Measurements from ENCODE around the gene S100A14.
A peak's percentile ranks its signal among the peaks of the same experiment; 100 is the strongest.

S100A14 gene

GRCh38 chr1:153613406-153613805 lies 2.7 kb downstream of the S100A14 start:
- H3K18ac ChIP-seq (ENCODE audit: low read length), result no peak overlapping the region
- no peak overlapping the region for H3K4me3 ChIP-seq (ENCODE audit: low read length)
- no peak overlapping the region for H2AK5ac ChIP-seq (ENCODE audit: low read length)
- H3K36me3 ChIP-seq (ENCODE audit: control insufficient read depth, insufficient read depth, low read length), result no peaks in the 10 kb centered on the region
- H3K27me3 ChIP-seq (ENCODE audit: insufficient read depth, low read length, poor library complexity), result no peaks in the 10 kb centered on the region
- no peak overlapping the region for H2BK120ac ChIP-seq (ENCODE audit: low read depth, low read length)
- peaks cover 7% of the 10 kb centered on the region for H3K4me1 ChIP-seq (ENCODE audit: control insufficient read depth, low read depth, low read length)
- H2BK5ac ChIP-seq (ENCODE audit: low read length), result no peak overlapping the region
- no peak overlapping the region for H3K9ac ChIP-seq (ENCODE audit: low read length)
- H3K23ac ChIP-seq (ENCODE audit: low read length), result no peak overlapping the region
- no peak for DNase-seq
- no peaks in the 10 kb centered on the region for H3K79me2 ChIP-seq (ENCODE audit: control insufficient read depth, insufficient read depth, low read length)
- WGBS (ENCODE audit: extremely low coverage, insufficient coverage, low lambda C conversion rate), result no CpG with 5 or more reads among the region's 5 CpGs
- H4K8ac ChIP-seq (ENCODE audit: low read depth, low read length), result no peak overlapping the region
- peak overlapping the region; percentile 31 for H3K56ac ChIP-seq (ENCODE audit: low read length)
- no peak overlapping the region for H3K4ac ChIP-seq (ENCODE audit: low read depth, low read length)
- no peak overlapping the region for H3K27ac ChIP-seq (ENCODE audit: low read depth, low read length)
- no peaks in the 10 kb centered on the region for H3K79me1 ChIP-seq (ENCODE audit: low read length)
- H3K4me2 ChIP-seq (ENCODE audit: low read length), result no peak overlapping the region
- no peak overlapping the region for H4K5ac ChIP-seq (ENCODE audit: low read length)
- no peak overlapping the region for H2BK15ac ChIP-seq (replicated peaks; ENCODE audit: low read depth)

- Histone ChIP-seq H3K36me3 (ENCODE audit: control insufficient read depth, insufficient read depth, low read length) (no peaks in the 10 kb centered on the region), H3K56ac (ENCODE audit: low read length) (peak within 1 kb of the TSS; percentile 85), H3K4me3 (ENCODE audit: low read length) (no peak within 1 kb of the TSS), H4K5ac (ENCODE audit: low read length) (no peak within 1 kb of the TSS), H3K9ac (ENCODE audit: low read length) (peak within 1 kb of the TSS; percentile 56), H3K4ac (ENCODE audit: low read depth, low read length) (peak within 1 kb of the TSS; percentile 46), H3K79me2 (ENCODE audit: control insufficient read depth, insufficient read depth, low read length) (no peaks in the 10 kb centered on the region), H4K8ac (ENCODE audit: low read depth, low read length) (no peak within 1 kb of the TSS), H2BK120ac (ENCODE audit: low read depth, low read length) (no peak within 1 kb of the TSS), H3K23ac (ENCODE audit: low read length) (no peak within 1 kb of the TSS), H2BK5ac (ENCODE audit: low read length) (no peak within 1 kb of the TSS), H2BK15ac (replicated peaks; ENCODE audit: low read depth) (no peak within 1 kb of the TSS), H2AK5ac (ENCODE audit: low read length) (no peak within 1 kb of the TSS), H3K27me3 (ENCODE audit: insufficient read depth, low read length, poor library complexity) (no peaks in the 10 kb centered on the region), H3K79me1 (ENCODE audit: low read length) (no peaks in the 10 kb centered on the region), H3K4me1 (ENCODE audit: control insufficient read depth, low read depth, low read length) (peaks cover 7% of the 10 kb centered on the region), H3K27ac (ENCODE audit: low read depth, low read length) (no peak within 1 kb of the TSS), H3K18ac (ENCODE audit: low read length) (peak within 1 kb of the TSS; percentile 29), H3K4me2 (ENCODE audit: low read length) (peak within 1 kb of the TSS; percentile 33)
- DNase-seq, result peak; percentile 86
- WGBS (ENCODE audit: extremely low coverage, insufficient coverage, low lambda C conversion rate), result no CpG with 5 or more reads among the region's 9 CpGs
Observed at GRCh38 chr1:153612755-153613331, 3.3 kb downstream of the S100A14 start, which contains the start of gene S100A16. TSS of gene S100A16 (minus strand) at chr1:153613137. CDS start at chr1:153608151, 4,986 bp downstream.

GRCh38 chr1:153612111-153612754 lies 3.9 kb downstream of the S100A14 start:
- H3K27me3 ChIP-seq (ENCODE audit: insufficient read depth, low read length, poor library complexity), result no peaks in the 10 kb centered on the region
- H2BK120ac ChIP-seq (ENCODE audit: low read depth, low read length), result no peak overlapping the region
- peak overlapping the region; percentile 29 for H3K18ac ChIP-seq (ENCODE audit: low read length)
- H2BK5ac ChIP-seq (ENCODE audit: low read length), result no peak overlapping the region
- H3K79me1 ChIP-seq (ENCODE audit: low read length), result no peaks in the 10 kb centered on the region
- H2BK15ac ChIP-seq (replicated peaks; ENCODE audit: low read depth), result no peak overlapping the region
- no peak overlapping the region for H3K23ac ChIP-seq (ENCODE audit: low read length)
- H3K4me1 ChIP-seq (ENCODE audit: control insufficient read depth, low read depth, low read length), result peaks cover 7% of the 10 kb centered on the region
- H3K4me3 ChIP-seq (ENCODE audit: low read length), result no peak overlapping the region
- H3K4ac ChIP-seq (ENCODE audit: low read depth, low read length), result peak overlapping the region; percentile 46
- H3K79me2 ChIP-seq (ENCODE audit: control insufficient read depth, insufficient read depth, low read length), result no peaks in the 10 kb centered on the region
- no peak overlapping the region for H2AK5ac ChIP-seq (ENCODE audit: low read length)
- no peak for DNase-seq
- H3K9ac ChIP-seq (ENCODE audit: low read length), result peak overlapping the region; percentile 56
- H3K27ac ChIP-seq (ENCODE audit: low read depth, low read length), result no peak overlapping the region
- no peak overlapping the region for H4K5ac ChIP-seq (ENCODE audit: low read length)
- H3K36me3 ChIP-seq (ENCODE audit: control insufficient read depth, insufficient read depth, low read length), result no peaks in the 10 kb centered on the region
- no peak overlapping the region for H4K8ac ChIP-seq (ENCODE audit: low read depth, low read length)
- WGBS (ENCODE audit: extremely low coverage, insufficient coverage, low lambda C conversion rate), result no CpG with 5 or more reads among the region's 11 CpGs
- H3K4me2 ChIP-seq (ENCODE audit: low read length), result peak overlapping the region; percentile 19
- H3K56ac ChIP-seq (ENCODE audit: low read length), result peak overlapping the region; percentile 85

- Histone ChIP-seq H2BK120ac (ENCODE audit: low read depth, low read length) (no peak overlapping the region), H2BK5ac (ENCODE audit: low read length) (no peak overlapping the region), H3K36me3 (ENCODE audit: control insufficient read depth, insufficient read depth, low read length) (no peaks in the 10 kb centered on the region), H3K4me3 (ENCODE audit: low read length) (no peak overlapping the region), H4K5ac (ENCODE audit: low read length) (no peak overlapping the region), H3K23ac (ENCODE audit: low read length) (no peak overlapping the region), H3K9ac (ENCODE audit: low read length) (no peak overlapping the region), H3K56ac (ENCODE audit: low read length) (peak overlapping the region; percentile 52), H2BK15ac (replicated peaks; ENCODE audit: low read depth) (no peak overlapping the region), H3K18ac (ENCODE audit: low read length) (no peak overlapping the region), H3K4me1 (ENCODE audit: control insufficient read depth, low read depth, low read length) (peaks cover 7% of the 10 kb centered on the region), H3K79me1 (ENCODE audit: low read length) (no peaks in the 10 kb centered on the region), H2AK5ac (ENCODE audit: low read length) (no peak overlapping the region), H3K27ac (ENCODE audit: low read depth, low read length) (no peak overlapping the region), H3K4me2 (ENCODE audit: low read length) (no peak overlapping the region), H3K27me3 (ENCODE audit: insufficient read depth, low read length, poor library complexity) (no peaks in the 10 kb centered on the region), H3K4ac (ENCODE audit: low read depth, low read length) (no peak overlapping the region), H4K8ac (ENCODE audit: low read depth, low read length) (no peak overlapping the region), H3K79me2 (ENCODE audit: control insufficient read depth, insufficient read depth, low read length) (no peaks in the 10 kb centered on the region)
- DNase-seq, result no peak
- no CpG with 5 or more reads among the region's 1 CpG for WGBS (ENCODE audit: extremely low coverage, insufficient coverage, low lambda C conversion rate)
Observed at GRCh38 chr1:153611356-153611755, 4.8 kb downstream of the S100A14 start.

GRCh38 chr1:153610811-153611301 lies 5.3 kb downstream of the S100A14 start:
- Histone ChIP-seq H2AK5ac (ENCODE audit: low read length) (no peak overlapping the region), H3K18ac (ENCODE audit: low read length) (no peak overlapping the region), H3K27me3 (ENCODE audit: insufficient read depth, low read length, poor library complexity) (no peaks in the 10 kb centered on the region), H3K56ac (ENCODE audit: low read length) (no peak overlapping the region), H3K36me3 (ENCODE audit: control insufficient read depth, insufficient read depth, low read length) (no peaks in the 10 kb centered on the region), H3K27ac (ENCODE audit: low read depth, low read length) (no peak overlapping the region), H3K4me1 (ENCODE audit: control insufficient read depth, low read depth, low read length) (peaks cover 7% of the 10 kb centered on the region), H3K4ac (ENCODE audit: low read depth, low read length) (no peak overlapping the region), H3K4me3 (ENCODE audit: low read length) (no peak overlapping the region), H4K5ac (ENCODE audit: low read length) (no peak overlapping the region), H3K23ac (ENCODE audit: low read length) (no peak overlapping the region), H2BK5ac (ENCODE audit: low read length) (no peak overlapping the region), H3K79me1 (ENCODE audit: low read length) (no peaks in the 10 kb centered on the region), H3K79me2 (ENCODE audit: control insufficient read depth, insufficient read depth, low read length) (no peaks in the 10 kb centered on the region), H3K9ac (ENCODE audit: low read length) (no peak overlapping the region), H3K4me2 (ENCODE audit: low read length) (no peak overlapping the region), H2BK120ac (ENCODE audit: low read depth, low read length) (no peak overlapping the region), H2BK15ac (replicated peaks; ENCODE audit: low read depth) (no peak overlapping the region), H4K8ac (ENCODE audit: low read depth, low read length) (no peak overlapping the region)
- DNase-seq, result no peak
- WGBS (ENCODE audit: extremely low coverage, insufficient coverage, low lambda C conversion rate), result no CpG with 5 or more reads among the region's 7 CpGs
